Liver (tissue), 3 donors: ENCODE measurements around the gene ANGPTL3.

ENCODE experiments used
- ATF3 ChIP-seq: IDR thresholded peaks from 2 replicates; pipeline ENCODE4 v1.6.1; 2016; ENCODE audit warnings: antibody characterized with exemption
- CTCF ChIP-seq: fragments of 150-350 bp; IDR thresholded peaks from 2 replicates; pipeline ENCODE4 v1.5.1; 2017; ENCODE audit warnings: improper control_type of control experiment, low read depth, low read length; ENCODE audit not compliant: missing input control
- EGR1 ChIP-seq, 2 donors: IDR thresholded peaks; 2 replicates each; pipeline ENCODE4 v1.6.1; 2016 to 2018; ENCODE audit warnings: antibody characterized with exemption in 2 of 2, low read depth in 2 of 2
- FOXA1 ChIP-seq: IDR thresholded peaks from 2 replicates; pipeline ENCODE4 v1.6.1; 2016; ENCODE audit warnings: antibody characterized with exemption
- GABPA ChIP-seq, 2 donors: IDR thresholded peaks in 1 of 2; conservative IDR thresholded peaks in 1 of 2; 2 replicates each; pipeline ENCODE4 v1.6.1; 2016; ENCODE audit warnings: antibody characterized with exemption in 2 of 2, mild to moderate bottlenecking in 1 of 2, moderate library complexity in 1 of 2
- HNF4G ChIP-seq: IDR thresholded peaks from 2 replicates; pipeline ENCODE4 v1.6.1; 2016; ENCODE audit warnings: antibody characterized with exemption
- MAX ChIP-seq: IDR thresholded peaks from 2 replicates; pipeline ENCODE4 v1.6.1; 2016; ENCODE audit warnings: antibody characterized with exemption
- RAD21 ChIP-seq, 2 donors: IDR thresholded peaks; 2 replicates each; pipeline ENCODE4 v1.6.1; 2016; ENCODE audit warnings: antibody characterized with exemption in 2 of 2, mild to moderate bottlenecking in 2 of 2
- REST ChIP-seq: IDR thresholded peaks from 2 replicates; pipeline ENCODE4 v1.6.1; 2016; ENCODE audit warnings: antibody characterized with exemption, mild to moderate bottlenecking
- RXRA ChIP-seq, 2 donors: IDR thresholded peaks; 2 replicates each; pipeline ENCODE4 v1.6.1; 2017 to 2018; ENCODE audit warnings: antibody characterized with exemption in 2 of 2, mild to moderate bottlenecking in 1 of 2
- SP1 ChIP-seq: IDR thresholded peaks from 2 replicates; pipeline ENCODE4 v1.6.1; 2018; ENCODE audit warnings: antibody characterized with exemption, mild to moderate bottlenecking
- TAF1 ChIP-seq: conservative IDR thresholded peaks from 2 replicates; pipeline ENCODE4 v1.6.1; 2016; ENCODE audit warnings: antibody characterized with exemption, mild to moderate bottlenecking
- YY1 ChIP-seq: IDR thresholded peaks from 2 replicates; pipeline ENCODE4 v1.6.1; 2016; ENCODE audit warnings: antibody characterized with exemption, mild to moderate bottlenecking
- donor health status: healthy.
- donor health status: healthy.

GRCh38 chr1:62573675-62574074, 23.6 kb upstream of the ANGPTL3 start:
- TF ChIP-seq CTCF, result no peak
- TF ChIP-seq HNF4G, result no peak
- TF ChIP-seq GABPA (IDR thresholded peaks at IDR 0.05 in 1 of 2, conservative IDR thresholded peaks at IDR 0.05 in 1 of 2), result no peak
- no peak for TF ChIP-seq MAX
- TF ChIP-seq RAD21 (IDR thresholded peaks at IDR 0.05), result no peak
- no peak for TF ChIP-seq TAF1
- TF ChIP-seq SP1, result no peak
- no peak for TF ChIP-seq FOXA1
- no peak for TF ChIP-seq REST
- TF ChIP-seq YY1, result no peak
- no peak for TF ChIP-seq RXRA (IDR thresholded peaks at IDR 0.05)
- no peak for TF ChIP-seq ATF3
- no peak for TF ChIP-seq EGR1 (IDR thresholded peaks at IDR 0.05; ENCODE audit: low read depth in 2 of 2)
